Spleen (tissue), 7 donors: ENCODE measurements around the gene INTS12.

Experiments used
- CTCF ChIP-seq, 11 experiments: fragments of 200-600 bp in 7 of 11; fragments of 450-650 bp in 4 of 11; sonication (generic) in 4 of 11; IDR thresholded peaks in 8 of 11; conservative IDR thresholded peaks in 3 of 11; 1 replicate in 7 of 11; 2 replicates in 4 of 11; pipeline versions ENCODE4 v1.4.0 to v1.8.0; 2016 to 2021; ENCODE audit warnings: antibody characterized with exemption in 11 of 11, inconsistent platforms in 4 of 11, mild to moderate bottlenecking in 1 of 11
- POLR2A ChIP-seq, 3 donors: fragments of 450-650 bp; IDR thresholded peaks; one replicate each; pipeline ENCODE4 v1.5.1; 2017; ENCODE audit warnings: antibody characterized with exemption in 3 of 3, mild to moderate bottlenecking in 1 of 3
- POLR2AphosphoS5 ChIP-seq, 3 donors: sonication (generic); formaldehyde crosslinking; IDR thresholded peaks; one replicate each; pipeline ENCODE4 v1.5.1; 2017; ENCODE audit warnings: antibody characterized with exemption in 3 of 3
- donor health status: DM: no; HTN: no; CAD: no; lungs with moderate emphysema.
- donor health status: DM: no; HTN: no; CAD: no.
- donor health status: DM: no; HTN: no; CAD: no.

- TF ChIP-seq CTCF (IDR thresholded peaks at IDR 0.05 in 8 of 11, conservative IDR thresholded peaks at IDR 0.05 in 3 of 11) (no peak), POLR2A (IDR thresholded peaks at IDR 0.05) (no peak), POLR2AphosphoS5 (IDR thresholded peaks at IDR 0.05) (no peak)
These were observed 56.6 kb downstream of the INTS12 start for GRCh38 chr4:105651884-105652283.
